Fibroblast of skin of left biceps (primary cell): ENCODE results near the gene TNRC18.
A peak's percentile ranks its signal among the peaks of the same experiment; 100 is the strongest.
"Not testable (repeated sequence)": the region's sequence is repeated elsewhere in the genome, so short reads cannot be mapped to it uniquely, and the experiment has no call there.

ENCODE experiments used
- DNase-seq, 2 experiments: peaks; one replicate each; pipeline ENCODE4 v3.0.0-alpha.2; 2013; ENCODE audit warnings: low read depth in 2 of 2

Gene TNRC18

GRCh38 chr7:5377279-5377678 is 46.4 kb downstream of the TNRC18 start:
- DNase-seq, result no peak

GRCh38 chr7:5375925-5376324 is 47.7 kb downstream of the TNRC18 start:
- DNase-seq, result no peak

GRCh38 chr7:5374464-5374863 is 49.2 kb downstream of the TNRC18 start:
- no peak for DNase-seq

GRCh38 chr7:5373300-5373699 is 50.3 kb downstream of the TNRC18 start:
- DNase-seq, result no peak

- DNase-seq, result no peak
Measured at GRCh38 chr7:5370454-5371353, 52.9 kb downstream of the TNRC18 start.

- no peak for DNase-seq
Measured at GRCh38 chr7:5367661-5368060, 56.0 kb downstream of the TNRC18 start.

GRCh38 chr7:5365976-5366625 is 57.5 kb downstream of the TNRC18 start:
- peak; percentile 49 to 50 for DNase-seq

GRCh38 chr7:5363729-5364128 is 59.9 kb downstream of the TNRC18 start:
- DNase-seq, result no peak

- DNase-seq, result no peak
Measured at GRCh38 chr7:5362466-5362865, 61.2 kb downstream of the TNRC18 start.

GRCh38 chr7:5361446-5362127 is 62.0 kb downstream of the TNRC18 start:
- DNase-seq, result no peak

- no peak for DNase-seq
Measured at GRCh38 chr7:5360971-5361370, 62.7 kb downstream of the TNRC18 start.

GRCh38 chr7:5360451-5360850 is 63.2 kb downstream of the TNRC18 start:
- DNase-seq, result no peak

- DNase-seq, result not testable (repeated sequence)
Measured at GRCh38 chr7:5360021-5360420, 63.6 kb downstream of the TNRC18 start.

GRCh38 chr7:5359344-5359743 is 64.3 kb downstream of the TNRC18 start:
- no peak for DNase-seq

GRCh38 chr7:5357951-5358350 is 65.7 kb downstream of the TNRC18 start:
- DNase-seq, result no peak

GRCh38 chr7:5356751-5357119 is 66.9 kb downstream of the TNRC18 start:
- DNase-seq, result no peak

GRCh38 chr7:5354460-5355232 is 69.0 kb downstream of the TNRC18 start:
- no peak for DNase-seq

GRCh38 chr7:5352440-5353010 is 71.1 kb downstream of the TNRC18 start:
- no peak for DNase-seq

- DNase-seq, result no peak
Measured at GRCh38 chr7:5351507-5352265, 71.9 kb downstream of the TNRC18 start.

- DNase-seq, result no peak
Measured at GRCh38 chr7:5350600-5351385, 72.8 kb downstream of the TNRC18 start.
